ENCODE results near the gene MYMK. TPM values are rescaled to one million over a fixed set of nuclear protein-coding genes. Genes with fewer than 3 reads are reported as not detected.

MYMK gene
- total RNA-seq, 1 donor from 2014 or later, result not detected

DNA sequence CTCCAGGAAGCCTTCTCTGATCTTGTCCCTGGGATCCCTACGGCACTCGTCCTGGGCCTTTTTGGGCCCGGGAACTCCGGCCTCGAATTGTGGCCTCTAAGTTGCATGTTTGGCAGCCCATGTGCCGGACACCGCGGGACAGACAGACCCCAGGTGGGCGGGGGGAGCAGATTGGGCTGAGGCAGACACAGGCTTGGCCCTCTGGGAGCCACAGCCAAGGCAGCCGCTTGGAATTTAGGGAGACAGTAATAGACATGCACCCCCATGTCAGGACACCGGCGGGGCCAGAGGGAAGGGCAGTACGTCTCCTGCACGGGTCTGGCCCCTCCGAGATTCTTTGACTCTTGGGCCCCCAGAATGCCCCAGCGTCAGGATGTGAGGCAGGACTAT, 45.9 kb upstream of the MYMK start:
- H3K4me3 ChIP-seq (ENCODE audit: low read depth, low read length), result no peak overlapping the region
- no peak for DNase-seq (ENCODE audit: low read depth)
- H3K36me3 ChIP-seq (ENCODE audit: control insufficient read depth, insufficient read depth, low read length), result no peaks in the 10 kb centered on the region
- TF ChIP-seq, protein P1, sequence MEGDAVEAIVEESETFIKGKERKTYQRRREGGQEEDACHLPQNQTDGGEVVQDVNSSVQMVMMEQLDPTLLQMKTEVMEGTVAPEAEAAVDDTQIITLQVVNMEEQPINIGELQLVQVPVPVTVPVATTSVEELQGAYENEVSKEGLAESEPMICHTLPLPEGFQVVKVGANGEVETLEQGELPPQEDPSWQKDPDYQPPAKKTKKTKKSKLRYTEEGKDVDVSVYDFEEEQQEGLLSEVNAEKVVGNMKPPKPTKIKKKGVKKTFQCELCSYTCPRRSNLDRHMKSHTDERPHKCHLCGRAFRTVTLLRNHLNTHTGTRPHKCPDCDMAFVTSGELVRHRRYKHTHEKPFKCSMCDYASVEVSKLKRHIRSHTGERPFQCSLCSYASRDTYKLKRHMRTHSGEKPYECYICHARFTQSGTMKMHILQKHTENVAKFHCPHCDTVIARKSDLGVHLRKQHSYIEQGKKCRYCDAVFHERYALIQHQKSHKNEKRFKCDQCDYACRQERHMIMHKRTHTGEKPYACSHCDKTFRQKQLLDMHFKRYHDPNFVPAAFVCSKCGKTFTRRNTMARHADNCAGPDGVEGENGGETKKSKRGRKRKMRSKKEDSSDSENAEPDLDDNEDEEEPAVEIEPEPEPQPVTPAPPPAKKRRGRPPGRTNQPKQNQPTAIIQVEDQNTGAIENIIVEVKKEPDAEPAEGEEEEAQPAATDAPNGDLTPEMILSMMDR (IDR thresholded peaks at IDR 0.05; ENCODE audit: insufficient read depth, low read length, poor library complexity, severe bottlenecking), result no peak
- H3K27me3 ChIP-seq (ENCODE audit: control insufficient read depth, insufficient read depth, low read length), result peaks cover 20% of the 10 kb centered on the region

DNA sequence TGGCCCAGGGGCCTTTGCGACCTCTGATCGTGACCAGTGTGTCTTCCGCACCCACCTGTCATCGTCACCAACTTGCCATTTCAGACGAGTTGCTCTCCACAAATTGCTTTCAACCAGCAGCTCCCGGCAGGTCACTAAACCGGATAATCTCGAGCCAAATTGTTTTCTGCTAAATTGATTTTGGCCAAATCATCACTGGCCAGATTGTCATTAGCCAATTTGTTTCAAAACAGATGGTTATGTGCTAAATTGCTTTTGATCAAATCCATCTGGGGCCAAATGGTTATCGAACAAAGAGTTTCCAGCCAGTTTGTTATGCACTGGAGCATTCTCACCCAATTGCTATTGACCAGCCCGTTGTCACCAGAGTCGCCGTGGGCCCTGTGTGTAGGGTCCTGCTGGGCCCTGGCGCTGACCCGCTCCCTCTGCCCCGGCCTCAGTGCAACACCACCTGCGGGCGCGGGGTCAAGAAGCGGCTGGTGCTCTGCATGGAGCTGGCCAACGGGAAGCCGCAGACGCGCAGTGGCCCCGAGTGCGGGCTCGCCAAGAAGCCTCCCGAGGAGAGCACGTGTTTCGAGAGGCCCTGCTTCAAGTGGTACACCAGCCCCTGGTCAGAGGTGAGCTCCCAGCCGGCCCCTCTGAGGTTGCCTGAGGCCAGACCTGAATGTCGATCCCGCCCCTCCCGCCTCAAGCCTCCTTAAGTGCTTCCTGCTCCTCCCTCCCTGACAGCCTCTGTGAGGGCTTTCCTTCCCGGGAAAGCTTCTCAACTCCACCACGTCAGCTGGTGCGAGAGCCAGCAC, 45.3 kb upstream of the MYMK start:
- no peak overlapping the region for H3K4me3 ChIP-seq (ENCODE audit: low read depth, low read length)
- peaks cover 22% of the 10 kb centered on the region for H3K27me3 ChIP-seq (ENCODE audit: control insufficient read depth, insufficient read depth, low read length)
- H3K36me3 ChIP-seq (ENCODE audit: control insufficient read depth, insufficient read depth, low read length), result no peaks in the 10 kb centered on the region
- TF ChIP-seq, protein P1 (IDR thresholded peaks at IDR 0.05; ENCODE audit: insufficient read depth, low read length, poor library complexity, severe bottlenecking), result no peak
- DNase-seq (ENCODE audit: low read depth), result no peak

DNA sequence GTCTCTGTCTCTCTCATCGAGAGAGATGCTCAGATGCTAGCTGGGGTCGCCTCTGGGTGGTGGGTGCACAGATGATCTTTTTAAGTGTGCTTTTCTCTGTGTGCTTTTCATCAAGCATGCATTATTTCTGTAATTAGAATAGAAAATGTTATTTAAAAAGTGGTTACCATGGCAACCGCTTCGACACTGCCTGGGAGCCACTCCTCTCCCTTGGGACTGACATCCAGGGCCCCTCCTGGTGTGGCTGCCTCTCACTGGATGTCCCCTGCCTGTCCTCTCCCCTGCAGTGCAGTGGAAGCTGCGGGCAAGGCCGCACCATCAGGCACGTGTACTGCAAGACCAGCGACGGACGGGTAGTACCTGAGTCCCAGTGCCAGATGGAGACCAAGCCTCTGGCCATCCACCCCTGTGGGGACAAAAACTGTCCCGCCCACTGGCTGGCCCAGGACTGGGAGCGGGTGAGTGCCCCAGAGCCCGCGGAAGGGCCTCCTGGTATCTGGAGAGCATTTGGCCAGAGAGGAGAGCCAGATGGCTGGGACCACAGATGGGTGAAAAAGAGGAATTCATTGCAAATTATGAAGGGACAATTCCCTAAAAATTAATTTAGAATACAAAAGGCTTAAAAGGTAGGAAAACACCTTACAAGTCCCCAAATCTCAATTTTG, 44.5 kb upstream of the MYMK start:
- DNase-seq (ENCODE audit: low read depth), result no peak
- TF ChIP-seq, protein P1 (IDR thresholded peaks at IDR 0.05; ENCODE audit: insufficient read depth, low read length, poor library complexity, severe bottlenecking), result no peak
- Histone ChIP-seq H3K4me3 (ENCODE audit: low read depth, low read length) (no peak overlapping the region), H3K36me3 (ENCODE audit: control insufficient read depth, insufficient read depth, low read length) (no peaks in the 10 kb centered on the region), H3K27me3 (ENCODE audit: control insufficient read depth, insufficient read depth, low read length) (peaks cover 27% of the 10 kb centered on the region)

DNA sequence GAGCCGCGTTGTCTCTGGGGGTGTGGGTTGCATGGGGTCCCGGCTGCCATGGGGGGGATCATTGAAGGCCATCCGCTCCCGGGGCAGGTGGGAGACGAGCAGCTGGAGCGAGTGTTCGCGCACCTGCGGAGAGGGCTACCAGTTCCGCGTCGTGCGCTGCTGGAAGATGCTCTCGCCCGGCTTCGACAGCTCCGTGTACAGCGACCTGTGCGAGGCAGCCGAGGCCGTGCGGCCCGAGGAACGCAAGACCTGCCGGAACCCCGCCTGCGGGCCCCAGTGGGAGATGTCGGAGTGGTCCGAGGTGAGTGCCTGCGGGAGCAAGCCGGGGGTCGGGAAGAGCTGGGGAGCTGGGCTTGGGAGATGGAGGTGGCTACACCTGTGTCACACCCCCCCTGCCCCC, 43.4 kb upstream of the MYMK start:
- no peak overlapping the region for H3K4me3 ChIP-seq (ENCODE audit: low read depth, low read length)
- no peaks in the 10 kb centered on the region for H3K36me3 ChIP-seq (ENCODE audit: control insufficient read depth, insufficient read depth, low read length)
- no peak for DNase-seq (ENCODE audit: low read depth)
- peaks cover 29% of the 10 kb centered on the region for H3K27me3 ChIP-seq (ENCODE audit: control insufficient read depth, insufficient read depth, low read length)
- TF ChIP-seq, protein P1 (IDR thresholded peaks at IDR 0.05; ENCODE audit: insufficient read depth, low read length, poor library complexity, severe bottlenecking), result no peak

DNA sequence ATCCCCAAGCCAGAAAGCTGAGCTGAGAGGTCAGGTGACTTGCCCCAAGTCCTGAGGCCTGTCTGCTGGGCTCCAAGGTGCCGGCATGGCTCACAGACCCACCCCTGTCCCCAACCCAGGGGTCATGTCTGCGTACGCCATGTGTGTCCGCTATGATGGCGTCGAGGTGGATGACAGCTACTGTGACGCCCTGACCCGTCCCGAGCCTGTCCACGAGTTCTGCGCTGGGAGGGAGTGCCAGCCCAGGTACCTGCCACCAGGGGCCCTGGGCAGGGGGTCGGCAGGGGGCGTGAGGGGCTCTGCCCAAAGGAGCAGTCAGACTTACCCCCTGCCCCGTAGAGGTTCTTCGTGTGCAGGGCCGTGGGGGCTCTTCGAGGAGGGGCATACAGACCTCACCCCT, 42.1 kb upstream of the MYMK start:
- no peak for DNase-seq (ENCODE audit: low read depth)
- no peaks in the 10 kb centered on the region for H3K36me3 ChIP-seq (ENCODE audit: control insufficient read depth, insufficient read depth, low read length)
- TF ChIP-seq, protein P1 (IDR thresholded peaks at IDR 0.05; ENCODE audit: insufficient read depth, low read length, poor library complexity, severe bottlenecking), result no peak
- H3K27me3 ChIP-seq (ENCODE audit: control insufficient read depth, insufficient read depth, low read length), result peaks cover 27% of the 10 kb centered on the region
- no peak overlapping the region for H3K4me3 ChIP-seq (ENCODE audit: low read depth, low read length)
